ENCODE data around the gene SLC12A4.
"Not testable (repeated sequence)": the region's sequence is repeated elsewhere in the genome, so short reads cannot be mapped to it uniquely, and the experiment has no call there.

Gene SLC12A4

DNA sequence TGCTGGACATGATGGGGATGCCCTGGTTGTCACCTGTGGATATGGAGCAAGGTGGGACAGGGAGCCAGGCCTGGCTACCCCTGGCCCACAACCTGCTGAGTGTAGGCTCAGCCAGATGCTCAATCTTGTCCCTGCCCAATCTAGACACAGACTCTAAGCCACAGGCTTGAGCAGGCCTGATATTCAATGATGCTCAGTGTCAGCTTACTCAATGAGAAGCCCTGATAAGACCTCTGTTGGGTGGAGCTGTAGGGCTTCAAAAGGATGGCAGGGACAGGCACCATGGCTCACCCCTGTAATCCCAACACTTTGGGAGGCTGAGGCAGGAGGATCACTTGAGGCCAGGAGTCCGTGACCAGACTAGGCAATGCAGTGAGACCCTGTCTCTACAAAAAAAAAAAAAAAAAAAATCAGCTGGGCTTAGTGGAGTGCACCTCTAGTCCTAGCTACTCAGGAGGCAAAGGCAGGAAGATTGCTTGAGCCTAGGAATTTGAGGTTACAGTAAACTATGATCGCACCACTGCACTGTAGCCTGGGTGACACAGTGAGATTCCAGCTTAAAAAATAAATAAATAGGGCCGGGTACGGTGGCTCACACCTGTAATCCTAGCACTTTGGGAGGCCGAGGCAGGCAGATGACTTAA lies 27.9 kb downstream of the SLC12A4 start:
- no peak for DNase-seq

DNA sequence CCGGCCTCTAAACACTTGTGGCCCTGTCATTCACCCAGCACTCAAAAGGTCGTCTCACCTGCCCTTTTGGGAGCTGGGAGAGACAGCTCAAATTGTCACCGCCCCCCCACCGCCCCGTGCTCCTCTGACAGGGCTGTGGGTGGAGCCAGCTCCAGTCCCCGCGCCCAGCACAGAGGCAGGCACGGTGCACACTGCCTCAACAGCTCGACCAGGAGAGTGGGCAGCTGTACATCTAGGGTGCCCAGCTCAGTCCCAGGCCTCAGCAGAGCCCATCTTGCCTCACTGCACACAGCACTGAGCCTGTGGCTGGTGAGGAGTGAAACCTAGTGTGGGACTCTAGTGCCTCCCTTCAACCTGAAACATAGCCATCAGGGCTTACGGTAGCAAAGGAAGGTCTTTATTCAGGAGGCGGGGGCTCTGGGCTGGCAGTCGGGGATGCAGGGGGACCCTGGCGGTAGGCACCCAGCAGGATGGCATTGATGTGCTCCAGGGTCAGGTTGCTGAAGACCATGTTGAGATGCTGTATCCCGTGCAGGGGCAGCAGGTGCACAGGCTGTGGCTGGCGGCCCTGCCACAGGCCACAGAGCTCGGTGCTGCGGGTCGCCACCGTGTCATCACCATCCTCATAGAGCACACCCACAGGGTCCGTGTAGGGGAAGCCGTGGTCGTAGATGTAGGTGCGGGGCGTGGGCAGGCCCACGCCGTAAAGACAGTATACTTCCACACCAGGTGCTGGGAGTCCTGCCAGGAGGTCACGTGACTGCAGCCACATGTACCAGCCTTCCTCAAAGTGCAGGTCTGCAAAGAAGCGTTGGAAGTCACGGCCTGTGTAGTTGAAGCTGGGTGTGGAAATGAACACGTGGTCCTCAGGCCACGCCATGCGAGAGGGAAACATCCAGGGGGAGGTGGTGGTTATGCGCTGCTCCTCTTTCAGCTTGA lies 28.7 kb downstream of the SLC12A4 start:
- no peak for DNase-seq

GRCh38 chr16:67937713-67938112 lies 30.7 kb downstream of the SLC12A4 start:
- not testable (repeated sequence) for DNase-seq

DNA sequence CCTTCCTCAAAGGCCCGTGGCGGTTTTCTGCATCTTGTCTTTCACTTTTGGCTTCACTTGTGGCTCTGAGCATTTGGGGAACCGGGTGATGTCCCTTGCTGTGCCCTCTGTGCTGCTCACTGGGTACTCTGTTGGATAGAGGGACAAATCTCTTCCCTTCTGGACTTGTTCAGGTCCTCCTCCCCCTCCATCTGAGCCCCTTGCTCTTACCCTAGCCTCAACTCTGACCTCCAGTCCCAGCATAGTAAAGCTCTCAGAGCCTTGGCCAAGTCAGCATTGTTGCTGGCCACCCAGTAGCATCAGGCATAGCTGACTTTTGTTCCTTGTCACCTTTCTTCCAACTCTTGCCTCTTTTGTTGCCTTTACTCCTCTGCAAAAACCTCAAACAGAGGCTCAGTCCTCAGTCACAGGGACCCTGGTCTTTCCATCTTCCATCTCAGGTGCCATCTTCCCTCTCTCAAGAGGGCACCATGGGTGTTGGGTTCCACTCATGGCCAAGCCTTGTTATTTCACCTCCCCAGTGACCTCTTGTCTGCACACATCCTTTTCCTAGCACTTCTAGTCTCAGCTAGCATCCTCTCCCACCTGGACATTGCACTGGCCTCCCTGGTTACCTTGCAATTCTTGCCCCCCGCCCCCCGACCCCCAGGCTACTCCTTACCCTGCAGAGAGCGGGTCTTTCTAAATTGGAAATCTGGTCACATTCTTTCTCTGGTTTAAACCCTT lies 31.4 kb downstream of the SLC12A4 start:
- peak in 1 of 2 experiments; percentile 95 for DNase-seq

- DNase-seq: peak; percentile 57 to 91
These were observed 32.1 kb downstream of the SLC12A4 start, which contains the start of gene PSMB10 for GRCh38 chr16:67936124-67936879. Gene PSMB10 (minus strand): TSS chr16:67936850. CDS start chr16:67936749, 101 bp downstream.

- peak; percentile 93 to 95 for DNase-seq
These were observed 32.9 kb downstream of the SLC12A4 start for GRCh38 chr16:67935402-67936123.

GRCh38 chr16:67935101-67935401 lies 33.4 kb downstream of the SLC12A4 start:
- DNase-seq: no peak

DNA sequence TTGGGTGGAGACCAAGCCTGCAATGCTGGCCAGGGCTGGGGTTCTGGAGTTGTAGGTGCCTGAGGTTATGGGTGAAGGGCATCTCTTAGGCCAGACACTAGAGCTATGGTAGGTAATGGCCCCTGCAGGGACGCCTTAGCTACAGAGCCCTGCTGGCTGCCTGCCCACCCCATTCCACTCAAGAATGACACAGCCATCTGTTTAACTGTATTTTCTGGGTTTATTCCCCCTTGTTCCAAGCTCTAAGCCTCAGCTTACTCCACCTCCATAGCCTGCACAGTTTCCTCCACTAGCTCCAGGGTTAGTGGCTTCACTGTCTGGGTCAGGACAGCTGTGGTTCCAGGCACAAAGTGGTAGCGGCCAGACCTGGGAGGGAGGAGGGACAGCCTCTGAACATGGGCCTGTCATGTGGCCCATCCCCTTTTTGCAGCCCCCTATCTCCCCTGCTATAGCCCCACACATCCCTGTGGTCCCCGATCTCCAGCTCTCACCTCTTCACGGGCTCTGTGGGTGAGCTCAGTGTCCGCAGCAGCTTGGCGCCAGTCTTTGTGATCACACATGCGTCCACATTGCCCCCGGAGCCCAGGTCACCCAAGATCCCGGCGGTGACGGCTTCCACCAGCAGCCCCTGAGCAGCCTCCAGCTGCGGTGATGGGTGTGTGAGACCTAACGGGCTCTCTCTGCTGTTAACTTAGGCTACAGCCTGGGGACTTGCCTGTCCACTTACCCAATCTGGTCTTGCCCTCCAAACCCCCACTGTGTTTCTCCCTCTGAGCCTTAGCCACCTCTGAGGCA lies 33.9 kb downstream of the SLC12A4 start:
- no peak for DNase-seq

- no peak for DNase-seq
These were observed 34.6 kb downstream of the SLC12A4 start for GRCh38 chr16:67933805-67934204.

DNA sequence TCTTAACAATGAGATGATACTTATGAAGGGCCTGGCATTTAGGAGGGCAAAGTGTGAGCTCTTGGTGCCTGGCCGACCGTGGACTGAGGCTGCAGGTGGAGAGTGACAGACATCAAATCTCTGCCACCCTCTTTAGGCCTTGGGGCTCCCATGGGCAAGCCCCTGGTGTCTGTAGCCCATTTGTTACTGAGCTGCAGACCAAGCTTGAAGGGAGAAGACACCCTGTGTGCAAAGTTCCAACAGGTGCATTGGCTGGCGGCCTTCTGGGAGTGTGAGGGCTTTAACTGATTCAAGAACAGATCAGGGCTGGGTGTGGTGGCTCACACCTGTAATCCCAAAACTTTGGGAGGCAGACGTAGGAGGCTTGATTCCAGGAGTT lies 36.0 kb downstream of the SLC12A4 start:
- no peak for DNase-seq

DNA sequence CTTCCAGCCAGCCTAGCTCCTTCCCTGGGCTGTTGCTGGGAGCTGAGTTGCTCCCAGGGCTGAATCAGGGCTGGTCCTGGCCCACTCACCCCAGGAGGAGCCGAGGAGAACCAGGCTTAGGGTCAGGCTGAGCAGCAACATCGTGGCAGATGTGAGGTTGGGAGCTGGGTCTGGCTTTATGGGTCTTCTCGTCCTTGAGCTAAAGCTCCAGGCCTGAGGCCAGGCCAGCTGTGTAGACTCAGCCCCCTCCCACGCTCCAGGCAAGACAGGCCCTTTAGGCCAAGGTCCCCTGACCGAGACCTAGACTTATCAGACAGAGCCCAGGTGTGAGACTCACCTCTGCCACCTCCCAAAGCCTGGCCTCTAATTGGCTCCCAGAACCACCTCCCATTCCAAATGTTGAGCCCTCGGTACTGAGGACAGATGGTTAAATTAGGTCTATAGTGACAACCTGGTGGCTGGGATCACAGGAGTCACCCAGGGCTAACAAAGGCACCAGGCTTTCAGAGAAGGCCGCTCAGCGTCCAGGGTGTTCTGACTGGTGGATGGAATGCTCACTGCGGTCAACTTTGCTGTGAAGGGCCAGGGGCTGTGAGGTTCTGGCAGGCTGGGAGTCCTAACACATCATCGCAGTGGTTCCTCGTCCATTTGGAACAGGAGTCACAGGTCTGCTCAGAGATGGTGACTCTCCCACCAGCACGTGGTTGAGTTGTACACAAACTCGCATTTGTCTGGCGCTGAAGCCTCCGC lies 36.5 kb downstream of the SLC12A4 start, which contains the start of gene CTRL:
Gene CTRL, minus strand, starts transcription at position 151 of the 750 bp plus-strand sequence. Its CDS starts 10 bp downstream, at position 141.
- DNase-seq: no peak

DNA sequence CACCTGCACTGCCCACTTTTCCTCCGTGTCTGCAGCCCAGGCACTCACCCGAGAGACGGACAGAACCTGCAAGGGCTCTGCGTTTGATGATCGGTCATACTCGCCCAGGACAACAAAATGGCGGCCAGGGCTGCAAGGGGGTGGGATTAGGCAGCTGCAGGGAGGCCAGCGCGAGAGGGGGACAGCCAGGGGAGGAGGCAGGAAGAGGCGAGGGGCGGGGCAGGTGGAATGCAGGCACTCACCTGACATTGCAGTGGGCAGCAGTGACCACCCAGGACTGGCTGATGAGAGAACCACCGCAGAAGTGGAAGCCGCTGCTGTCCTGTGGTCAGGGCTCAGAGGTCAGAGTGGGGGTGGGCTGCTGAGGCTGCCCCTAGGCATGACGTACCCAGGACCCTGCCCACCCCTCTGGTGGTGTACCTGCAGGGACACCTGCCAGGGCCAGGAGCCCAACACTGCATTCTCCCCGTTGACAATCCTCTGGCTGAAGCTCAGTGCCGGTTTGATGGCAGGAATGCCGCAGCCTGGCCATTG lies 37.7 kb downstream of the SLC12A4 start:
- no peak for DNase-seq

DNA sequence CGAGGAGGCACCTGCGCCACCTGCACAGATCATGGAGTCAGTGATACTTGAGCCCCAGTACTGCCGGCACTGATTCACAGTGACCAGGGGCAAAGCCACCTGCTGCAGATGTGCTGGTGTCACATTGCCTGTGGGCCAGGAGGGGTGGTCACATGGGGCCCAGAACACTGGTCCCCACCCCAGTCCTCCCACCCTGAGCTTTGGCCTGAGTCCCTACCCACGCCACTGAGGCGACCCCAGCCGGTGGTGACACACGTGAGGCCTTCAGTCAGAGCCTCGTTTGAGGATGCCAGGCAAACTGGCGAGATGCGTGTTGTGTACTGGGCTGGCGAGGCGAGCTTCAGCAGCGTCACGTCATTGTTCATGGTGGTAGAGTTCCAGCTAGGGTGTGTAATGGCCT lies 38.2 kb downstream of the SLC12A4 start:
- DNase-seq: no peak

DNA sequence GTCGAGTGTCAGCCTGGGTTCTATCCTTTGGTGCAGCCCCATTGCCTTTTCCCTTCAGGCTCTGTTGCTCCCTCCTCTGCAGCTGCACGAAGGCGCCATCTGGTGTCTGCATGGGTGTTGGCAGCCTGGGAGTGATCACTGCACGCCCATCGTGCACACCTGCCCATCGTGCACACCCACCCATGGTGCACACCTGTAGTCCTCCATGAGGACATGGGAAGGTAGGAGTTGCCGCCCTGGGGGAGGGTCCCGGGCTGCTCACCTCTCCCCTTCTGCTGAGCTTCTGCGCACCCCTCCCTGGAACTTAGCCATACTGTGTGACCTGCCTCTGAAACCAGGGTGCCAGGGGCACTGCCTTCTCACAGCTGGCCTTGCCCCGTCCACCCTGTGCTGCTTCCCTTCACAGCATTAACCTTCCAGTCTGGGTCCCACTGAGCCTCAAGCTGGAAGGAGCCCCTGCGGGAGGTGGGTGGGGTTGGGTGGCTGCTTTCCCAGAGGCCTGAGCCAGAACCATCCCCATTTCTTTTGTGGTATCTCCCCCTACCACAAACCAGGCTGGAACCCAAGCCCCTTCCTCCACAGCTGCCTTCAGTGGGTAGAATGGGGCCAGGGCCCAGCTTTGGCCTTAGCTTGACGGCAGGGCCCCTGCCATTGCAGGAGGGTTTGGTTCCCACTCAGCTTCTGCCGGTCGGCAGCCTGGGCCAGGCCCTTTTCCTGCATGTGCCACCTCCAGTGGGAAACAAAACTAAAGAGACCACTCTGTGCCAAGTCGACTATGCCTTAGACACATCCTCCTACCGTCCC lies 39.7 kb downstream of the SLC12A4 start:
- DNase-seq: peak; percentile 77 to 80

GRCh38 chr16:67928147-67928546 lies 40.3 kb downstream of the SLC12A4 start:
- DNase-seq: no peak

GRCh38 chr16:67927131-67927941 lies 41.1 kb downstream of the SLC12A4 start:
- DNase-seq: no peak

DNA sequence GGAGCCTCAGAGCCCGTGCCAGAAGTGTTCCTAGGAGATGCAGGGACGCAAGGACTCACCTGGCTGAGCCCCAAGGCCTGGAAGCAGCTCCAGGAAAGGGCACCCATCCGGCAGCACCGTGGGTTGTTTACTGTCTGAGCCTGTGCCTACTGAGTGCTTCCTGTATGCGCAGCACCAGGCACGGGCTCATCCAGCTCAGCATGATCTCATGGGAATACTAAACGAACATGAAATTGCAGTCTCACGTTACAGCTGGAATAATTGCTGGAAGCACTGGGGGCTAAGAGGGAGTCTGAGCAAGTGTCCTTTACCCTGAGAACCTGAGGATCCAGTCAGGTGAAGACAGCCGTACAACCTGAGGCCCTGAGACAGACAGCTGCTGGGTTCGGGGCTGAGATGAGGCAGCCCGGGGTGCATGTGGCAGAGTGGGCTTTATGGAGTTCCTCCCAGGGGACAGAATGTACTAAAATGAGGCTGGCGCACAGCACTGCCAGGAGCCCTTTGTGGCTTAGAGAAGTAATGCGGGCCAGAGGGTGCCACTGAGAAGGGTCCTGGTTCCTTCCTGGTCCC lies 42.2 kb downstream of the SLC12A4 start:
- peak; percentile 17 to 34 for DNase-seq
